Tibial nerve (tissue), 4 donors: ENCODE measurements around the gene FAM47E. TPM values are rescaled to one million over a fixed set of nuclear protein-coding genes. Genes with fewer than 3 reads are reported as not detected.

Source experiments
- DNase-seq, 2 donors: peaks; one replicate each; pipeline ENCODE4 v3.0.0-alpha.2; 2019; ENCODE audit warnings: low spot score in 2 of 2
- H3K27ac ChIP-seq, 4 donors: fragments of 200-600 bp; sonication (generic) in 3 of 4; one replicate each; pipeline ENCODE4 v1.5.1; 2017 to 2019; ENCODE audit warnings: mild to moderate bottlenecking in 1 of 4
- H3K27me3 ChIP-seq, 2 donors: fragments of 200-600 bp; sonication (generic) in 1 of 2; one replicate each; pipeline versions ENCODE4 v1.5.1 to v1.6.0; 2017 to 2019
- H3K36me3 ChIP-seq, 3 donors: fragments of 200-600 bp; sonication (generic); one replicate each; pipeline ENCODE4 v1.5.1; 2018 to 2019
- H3K4me1 ChIP-seq, 4 donors: fragments of 200-600 bp; sonication (generic) in 3 of 4; one replicate each; pipeline ENCODE4 v1.5.1; 2017 to 2019
- H3K4me3 ChIP-seq, 4 donors: fragments of 200-600 bp; sonication (generic) in 3 of 4; one replicate each; pipeline ENCODE4 v1.5.1; 2017 to 2019; ENCODE audit warnings: mild to moderate bottlenecking in 1 of 4, moderate library complexity in 1 of 4
- H3K9me3 ChIP-seq, 4 donors: fragments of 200-600 bp; sonication (generic) in 3 of 4; one replicate each; pipeline ENCODE4 v1.5.1; 2017 to 2019
- EP300 ChIP-seq, 2 donors: sonication (generic); formaldehyde crosslinking; IDR thresholded peaks; one replicate each; pipeline ENCODE4 v1.6.1; 2017; ENCODE audit warnings: antibody characterized with exemption in 2 of 2, mild to moderate bottlenecking in 1 of 2
- POLR2A ChIP-seq, 2 donors: fragments of 450-650 bp; IDR thresholded peaks; one replicate each; pipeline ENCODE4 v1.6.1; 2017; ENCODE audit warnings: antibody characterized with exemption in 2 of 2, mild to moderate bottlenecking in 2 of 2, moderate library complexity in 2 of 2
- WGBS, 2 donors: methylation state at CpG; one replicate each; pipeline ENCODE4 v1.1.5; 2018; 5-methylcytosine and 5-hydroxymethylcytosine counted together
- total RNA-seq, 4 donors: library from RNA; depleted of rRNA; stranded (reverse); fragments of >200 nt; gene quantifications; one replicate each; pipeline ENCODE4 v1.1.0, GENCODE V29; 2016
- TF ChIP-seq, protein P1 (sequence below), 5 experiments: fragments of 200-600 bp in 3 of 5; fragments of 450-650 bp in 2 of 5; sonication (generic) in 3 of 5; IDR thresholded peaks; one replicate each; pipeline ENCODE4 v1.5.1; 2016 to 2019; ENCODE audit warnings: antibody characterized with exemption in 5 of 5, mild to moderate bottlenecking in 3 of 5, moderate library complexity in 2 of 5

The FAM47E gene
- total RNA-seq, 4 donors from 2014 or later: 0.30 to 4.6 (median 1.5) TPM

- Histone ChIP-seq H3K4me1 (no peaks in the 10 kb centered on the region), H3K4me3 (no peak overlapping the region), H3K27me3 (no peaks in the 10 kb centered on the region), H3K27ac (no peak overlapping the region), H3K36me3 (peaks cover 0 to 5% (median 0%) of the 10 kb centered on the region in 3 donors), H3K9me3 (no peaks in the 10 kb centered on the region)
- TF ChIP-seq, protein P1, sequence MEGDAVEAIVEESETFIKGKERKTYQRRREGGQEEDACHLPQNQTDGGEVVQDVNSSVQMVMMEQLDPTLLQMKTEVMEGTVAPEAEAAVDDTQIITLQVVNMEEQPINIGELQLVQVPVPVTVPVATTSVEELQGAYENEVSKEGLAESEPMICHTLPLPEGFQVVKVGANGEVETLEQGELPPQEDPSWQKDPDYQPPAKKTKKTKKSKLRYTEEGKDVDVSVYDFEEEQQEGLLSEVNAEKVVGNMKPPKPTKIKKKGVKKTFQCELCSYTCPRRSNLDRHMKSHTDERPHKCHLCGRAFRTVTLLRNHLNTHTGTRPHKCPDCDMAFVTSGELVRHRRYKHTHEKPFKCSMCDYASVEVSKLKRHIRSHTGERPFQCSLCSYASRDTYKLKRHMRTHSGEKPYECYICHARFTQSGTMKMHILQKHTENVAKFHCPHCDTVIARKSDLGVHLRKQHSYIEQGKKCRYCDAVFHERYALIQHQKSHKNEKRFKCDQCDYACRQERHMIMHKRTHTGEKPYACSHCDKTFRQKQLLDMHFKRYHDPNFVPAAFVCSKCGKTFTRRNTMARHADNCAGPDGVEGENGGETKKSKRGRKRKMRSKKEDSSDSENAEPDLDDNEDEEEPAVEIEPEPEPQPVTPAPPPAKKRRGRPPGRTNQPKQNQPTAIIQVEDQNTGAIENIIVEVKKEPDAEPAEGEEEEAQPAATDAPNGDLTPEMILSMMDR (IDR thresholded peaks at IDR 0.05): no peak
- TF ChIP-seq EP300 (IDR thresholded peaks at IDR 0.05) (no peak), POLR2A (IDR thresholded peaks at IDR 0.05) (no peak)
- DNase-seq: no peak
- 69 to 77% methylated on average over 3 of the region's 3 CpGs for WGBS, 2 donors
These were observed 15.1 kb downstream of the FAM47E start for GRCh38 chr4:76266627-76267026.

GRCh38 chr4:76267811-76268210 is 16.3 kb downstream of the FAM47E start:
- Histone ChIP-seq H3K27ac (no peak overlapping the region), H3K9me3 (no peaks in the 10 kb centered on the region), H3K4me1 (no peaks in the 10 kb centered on the region), H3K4me3 (no peak overlapping the region), H3K27me3 (no peaks in the 10 kb centered on the region), H3K36me3 (peaks cover 0 to 5% (median 0%) of the 10 kb centered on the region in 3 donors)
- WGBS, 2 donors: 85 to 86% methylated on average over 6 of the region's 6 CpGs
- DNase-seq: no peak
- TF ChIP-seq POLR2A (IDR thresholded peaks at IDR 0.05) (no peak), EP300 (IDR thresholded peaks at IDR 0.05) (no peak)
- TF ChIP-seq, protein P1 (IDR thresholded peaks at IDR 0.05): no peak

- Histone ChIP-seq H3K36me3 (no peaks in the 10 kb centered on the region), H3K9me3 (no peaks in the 10 kb centered on the region), H3K4me1 (no peaks in the 10 kb centered on the region), H3K27me3 (no peaks in the 10 kb centered on the region), H3K27ac (no peak overlapping the region), H3K4me3 (no peak overlapping the region)
- TF ChIP-seq POLR2A (IDR thresholded peaks at IDR 0.05): no peak
- no peak for TF ChIP-seq EP300 (IDR thresholded peaks at IDR 0.05)
- TF ChIP-seq, protein P1 (IDR thresholded peaks at IDR 0.05): no peak
- no peak for DNase-seq
- WGBS, 2 donors: 79 to 84% methylated on average over 11 of the region's 11 CpGs
These were observed 19.0 kb downstream of the FAM47E start for GRCh38 chr4:76270244-76271175.

DNA sequence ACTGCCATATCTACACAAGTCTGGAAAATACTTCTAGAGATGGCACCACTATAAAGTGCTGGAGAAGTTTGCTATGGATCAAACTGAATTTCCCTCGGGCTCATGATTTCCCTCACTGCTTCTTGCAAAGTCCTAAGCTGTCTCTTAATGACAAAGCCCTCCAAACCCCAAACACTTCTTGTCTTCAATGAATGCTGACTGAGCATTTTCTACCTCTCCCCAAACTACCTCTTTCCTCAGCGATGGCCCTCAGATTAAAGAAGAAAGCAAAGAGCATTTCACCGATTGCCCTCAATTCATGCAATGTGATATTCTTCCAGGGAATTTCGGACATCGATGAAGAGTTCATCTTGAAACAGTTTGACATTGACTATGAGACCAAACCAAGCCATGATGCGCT is 19.7 kb downstream of the FAM47E start:
- no peak for DNase-seq
- WGBS, 2 donors: 95 to 96% methylated on average over 6 of the region's 6 CpGs
- H3K36me3 ChIP-seq: no peaks in the 10 kb centered on the region
- TF ChIP-seq POLR2A (IDR thresholded peaks at IDR 0.05) (no peak), EP300 (IDR thresholded peaks at IDR 0.05) (no peak)
- TF ChIP-seq, protein P1 (IDR thresholded peaks at IDR 0.05): no peak
- no peaks in the 10 kb centered on the region for H3K4me1 ChIP-seq
- no peaks in the 10 kb centered on the region for H3K9me3 ChIP-seq
- no peaks in the 10 kb centered on the region for H3K27me3 ChIP-seq
- H3K27ac ChIP-seq: no peak overlapping the region
- no peak overlapping the region for H3K4me3 ChIP-seq

DNA sequence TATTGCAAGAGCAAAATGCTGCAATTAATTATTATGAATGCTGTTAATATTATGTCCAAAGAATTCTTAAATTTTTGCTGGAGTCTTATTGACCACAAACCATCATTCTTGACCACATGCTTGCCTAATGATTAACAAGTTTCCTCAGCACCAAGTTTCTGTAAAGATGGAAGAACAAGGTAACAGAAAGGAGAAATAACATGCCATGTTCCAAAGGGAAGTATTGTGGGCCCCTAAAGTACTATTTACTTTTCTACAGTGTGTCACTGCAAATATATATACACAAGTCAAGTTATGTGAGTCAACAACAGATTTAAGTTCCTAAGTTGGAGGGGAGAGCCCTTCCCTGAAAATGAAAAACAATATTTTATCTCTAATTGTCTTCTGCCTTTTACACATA is 20.6 kb downstream of the FAM47E start:
- no peak for TF ChIP-seq POLR2A (IDR thresholded peaks at IDR 0.05)
- TF ChIP-seq, protein P1 (IDR thresholded peaks at IDR 0.05): no peak
- no peak for TF ChIP-seq EP300 (IDR thresholded peaks at IDR 0.05)

More for the DNA sequence above, 20.6 kb downstream of the FAM47E start:
- H3K4me3 ChIP-seq: no peak overlapping the region
- no peak overlapping the region for H3K27ac ChIP-seq
- H3K9me3 ChIP-seq: no peaks in the 10 kb centered on the region
- no peaks in the 10 kb centered on the region for H3K36me3 ChIP-seq
- DNase-seq: no peak
- H3K4me1 ChIP-seq: no peaks in the 10 kb centered on the region
- no peaks in the 10 kb centered on the region for H3K27me3 ChIP-seq
